Peyer's patch (tissue), 4 donors: ENCODE results near the gene ZNF618.

ENCODE experiments used
- CTCF ChIP-seq, 6 experiments: fragments of 450-650 bp in 4 of 6; fragments of 200-600 bp in 2 of 6; sonication (generic) in 1 of 6; IDR thresholded peaks; one replicate each; pipeline ENCODE4 v1.5.1; 2017 to 2019; ENCODE audit warnings: antibody characterized with exemption in 6 of 6, mild to moderate bottlenecking in 3 of 6, moderate library complexity in 1 of 6
- POLR2A ChIP-seq, 2 donors: fragments of 450-650 bp; IDR thresholded peaks; one replicate each; pipeline ENCODE4 v1.5.1; 2017; ENCODE audit warnings: antibody characterized with exemption in 2 of 2, mild to moderate bottlenecking in 2 of 2, moderate library complexity in 2 of 2

GRCh38 chr9:113895526-113895925 is 19.4 kb downstream of the ZNF618 start:
- no peak for TF ChIP-seq POLR2A (IDR thresholded peaks at IDR 0.05)
- no peak for TF ChIP-seq CTCF (IDR thresholded peaks at IDR 0.05)
